Right renal cortex interstitium (tissue), 3 donors: ENCODE data around the gene PKHD1. TPM values are rescaled to one million over a fixed set of nuclear protein-coding genes. Genes with fewer than 3 reads are reported as not detected.

Experiments used
- DNase-seq, 3 donors: peaks; one replicate each; pipeline ENCODE4 v3.0.0-alpha.2; 2013; ENCODE audit warnings: low read depth in 3 of 3, low spot score in 2 of 3
- polyA plus RNA-seq, 3 donors: library from polyadenylated mRNA; unstranded; fragments of 120-200 nt; gene quantifications; one replicate each; pipeline ENCODE4 v1.2.1, GENCODE V29; 2013; ENCODE audit not compliant: insufficient read length in 3 of 3

The PKHD1 gene
- polyA plus RNA-seq, 3 donors = 20.6 to 25.1 (median 20.8) TPM

DNA sequence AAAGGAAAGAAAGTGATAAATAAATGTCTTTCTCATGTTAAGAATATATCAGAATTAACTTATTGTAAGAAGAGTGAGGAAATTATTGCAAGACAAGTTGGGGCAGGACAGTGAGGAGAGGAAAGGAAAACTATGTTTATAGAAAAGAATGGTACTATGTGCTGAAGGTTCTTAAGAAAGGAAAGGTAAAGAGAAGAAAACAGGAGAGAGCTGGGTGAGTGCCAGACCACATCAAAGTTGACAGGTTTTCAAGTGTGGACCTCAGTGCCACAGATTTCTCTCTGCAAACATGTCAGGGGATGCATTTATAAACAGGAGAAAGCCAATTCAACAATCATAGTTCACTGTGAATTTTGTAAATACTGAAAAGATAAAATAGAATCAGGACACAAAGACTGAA, 439.2 kb downstream of the PKHD1 start:
- no peak for DNase-seq

DNA sequence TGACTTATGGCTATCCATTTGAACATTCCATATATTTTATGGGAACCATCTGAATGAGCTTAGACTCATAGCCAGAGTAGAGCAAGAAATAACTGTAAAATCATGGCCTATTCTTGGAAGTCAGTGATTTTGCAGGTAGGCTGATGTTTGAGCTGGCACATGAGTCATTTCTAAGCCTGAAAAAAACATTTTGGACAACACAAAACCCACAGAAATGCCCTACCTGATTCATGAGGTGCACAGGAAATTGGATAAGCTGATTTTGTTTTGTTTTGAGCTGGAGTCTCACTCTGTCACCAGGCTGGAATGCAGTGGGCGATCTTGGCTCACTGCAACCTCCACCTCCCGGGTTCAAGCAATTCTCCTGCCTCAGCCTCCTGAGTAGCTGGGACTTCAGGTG, 443.0 kb downstream of the PKHD1 start:
- DNase-seq = no peak

DNA sequence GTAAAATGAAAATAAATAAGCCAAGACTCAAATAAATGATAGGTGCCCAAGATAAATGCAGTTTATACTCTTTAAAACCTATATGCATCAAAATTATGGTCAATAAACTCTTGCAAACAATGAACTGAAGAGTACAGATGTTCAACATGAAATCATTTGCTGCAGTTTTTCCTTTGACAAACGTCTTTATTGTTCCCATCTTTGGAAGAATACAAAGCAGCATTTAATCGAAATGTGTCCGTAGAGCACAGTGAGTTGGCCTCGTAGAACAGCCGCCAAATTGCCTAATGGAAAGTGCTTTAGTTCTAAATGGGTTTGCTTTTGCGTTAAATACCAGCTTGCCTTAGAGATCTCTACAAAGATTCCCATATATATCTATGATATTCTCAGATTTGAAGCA, 447.4 kb downstream of the PKHD1 start:
- DNase-seq = no peak

DNA sequence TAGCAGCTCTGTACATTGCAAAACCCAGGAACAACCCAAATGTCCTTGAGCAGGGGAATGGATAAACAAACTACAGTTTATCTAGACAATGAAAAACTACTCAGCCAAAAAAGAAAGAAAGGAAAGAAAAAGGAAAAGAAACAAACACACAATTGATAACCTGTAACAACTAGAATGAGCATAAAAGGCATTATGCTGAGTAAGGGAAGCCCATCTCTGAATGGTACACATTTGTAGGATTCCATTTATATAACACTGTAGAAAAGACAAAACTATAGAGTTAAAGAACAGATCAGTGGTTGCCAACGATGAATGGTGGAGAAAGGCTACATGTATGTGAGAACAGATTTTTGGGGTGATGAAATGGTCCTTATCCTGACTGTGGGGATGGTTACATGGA, 454.0 kb downstream of the PKHD1 start:
- DNase-seq = no peak

DNA sequence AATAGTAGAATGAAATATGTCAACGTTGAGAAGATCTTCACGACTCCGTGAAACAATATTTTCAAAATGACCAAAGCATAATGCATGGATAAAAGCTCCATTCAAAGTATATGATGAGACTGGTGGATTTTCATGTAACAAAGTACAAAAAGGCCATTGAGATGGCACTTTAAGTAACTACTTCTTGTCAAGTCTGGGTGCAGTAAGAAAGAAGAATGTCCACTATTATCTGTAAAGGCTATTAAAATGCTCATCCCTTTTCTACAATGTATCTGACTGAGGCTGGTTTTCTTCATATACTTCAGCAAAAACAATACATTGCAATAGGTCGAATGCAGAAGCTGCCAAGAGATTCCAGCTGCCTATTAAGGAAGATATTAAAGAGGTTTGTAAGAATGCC, 457.4 kb downstream of the PKHD1 start:
- DNase-seq = no peak

DNA sequence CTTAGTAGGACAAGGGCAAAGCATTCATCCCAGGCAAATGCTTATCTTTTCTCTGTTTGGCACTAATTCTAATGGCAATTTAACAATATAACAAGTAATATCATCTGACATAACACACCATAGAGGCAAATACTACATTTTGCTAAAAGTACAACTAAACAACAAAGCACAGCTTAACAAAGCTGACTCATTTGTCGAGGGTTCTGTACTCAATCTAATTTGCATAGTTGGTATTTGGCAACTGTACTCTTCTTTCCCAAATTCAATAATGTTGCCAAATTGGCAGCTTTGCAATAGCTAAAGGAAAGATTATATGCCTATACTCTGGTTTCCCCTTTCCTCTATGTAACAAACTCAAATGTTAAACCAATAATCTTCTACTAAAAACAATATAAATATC, 461.0 kb downstream of the PKHD1 start:
- no peak for DNase-seq

DNA sequence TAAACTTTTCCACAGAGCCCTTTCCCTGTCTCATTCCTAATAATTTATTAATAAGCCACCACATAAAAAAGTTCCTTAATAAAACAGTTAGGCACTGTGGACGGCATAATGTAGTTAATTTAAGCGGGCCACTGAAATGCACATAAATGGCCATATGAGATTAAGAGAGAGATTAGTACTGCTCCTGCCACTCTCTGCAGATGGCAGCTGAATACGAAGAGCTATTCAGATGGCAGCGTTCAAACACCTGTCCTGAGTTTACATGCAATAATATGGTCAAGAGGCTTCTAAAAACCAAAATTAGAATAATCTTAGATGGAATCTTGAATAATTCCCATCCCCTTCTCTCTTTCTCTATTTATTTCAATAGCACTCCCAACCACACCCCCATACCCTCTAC, 461.8 kb downstream of the PKHD1 start:
- DNase-seq = no peak

DNA sequence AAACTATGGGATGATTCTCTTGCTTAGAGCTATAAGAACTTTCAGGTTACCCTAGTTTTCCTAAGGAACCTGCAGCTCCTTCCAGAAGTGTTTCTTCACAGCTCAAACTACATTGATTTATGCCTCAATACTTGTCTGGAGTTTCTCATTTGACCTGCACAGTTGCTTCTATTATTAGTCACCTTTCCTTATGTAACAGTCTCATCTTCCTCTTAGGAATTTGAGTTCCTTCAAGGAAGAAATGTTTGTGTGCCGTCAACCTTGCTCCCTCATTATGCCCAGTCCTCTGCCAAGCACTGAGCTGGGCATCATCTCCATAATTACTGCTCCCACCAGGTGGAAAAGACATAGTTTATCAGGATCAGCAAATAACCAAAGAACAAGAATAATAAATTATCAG, 466.4 kb downstream of the PKHD1 start:
- no peak for DNase-seq

DNA sequence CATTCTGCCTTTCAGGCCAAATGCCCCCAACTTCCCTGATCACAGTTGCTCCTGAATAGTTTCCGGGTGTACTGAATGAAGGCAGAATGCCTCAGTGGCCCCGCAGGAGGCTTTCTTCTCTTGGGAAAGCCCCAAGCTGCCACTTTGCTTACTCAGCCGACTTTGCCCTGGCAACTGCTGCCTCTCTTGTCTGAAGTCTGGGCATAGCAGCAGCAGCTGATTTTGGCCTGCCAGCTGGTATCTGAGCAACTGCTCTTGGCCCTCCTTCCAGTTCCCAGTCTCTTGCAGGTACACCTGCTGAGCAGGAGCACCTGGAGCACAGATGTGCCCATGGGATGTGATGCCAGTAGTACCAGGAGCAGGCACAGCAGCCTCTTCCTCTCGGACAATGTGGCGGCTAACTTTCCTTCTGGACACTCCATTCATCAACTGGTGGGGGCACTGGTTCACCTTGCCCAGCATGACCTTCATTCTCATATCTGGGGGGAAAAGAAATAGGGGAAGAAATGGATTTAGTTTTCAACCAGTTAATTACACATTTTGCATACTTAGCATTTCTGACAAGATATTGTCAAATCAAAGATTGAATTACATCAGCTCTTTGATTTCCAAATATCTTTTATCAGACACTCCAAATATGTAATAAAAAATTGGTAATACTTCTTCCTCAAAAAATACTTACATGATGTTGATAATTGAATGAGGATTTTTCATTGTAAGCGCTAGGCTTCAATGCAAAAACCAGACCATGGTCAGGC, 468.2 kb downstream of the PKHD1 start:
- no peak for DNase-seq

DNA sequence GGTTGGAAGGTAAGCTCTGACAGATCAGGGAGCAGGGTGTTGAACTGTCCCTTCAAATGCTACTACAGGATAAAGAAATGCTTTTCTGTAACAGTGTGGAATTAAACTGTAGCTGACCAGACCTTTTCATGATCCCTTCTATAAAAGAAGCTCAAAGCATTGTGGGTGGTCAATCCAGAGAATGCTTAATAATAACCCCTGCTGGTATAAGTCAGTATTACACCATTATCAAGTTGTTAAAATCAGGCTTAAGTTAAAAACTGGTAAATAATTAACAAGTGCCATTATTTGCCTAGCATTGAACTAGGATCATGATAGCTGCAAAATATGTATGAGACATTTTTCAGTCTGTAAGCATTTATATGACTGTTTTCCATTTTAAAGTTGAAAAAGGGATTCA, 468.9 kb downstream of the PKHD1 start:
- DNase-seq = no peak

DNA sequence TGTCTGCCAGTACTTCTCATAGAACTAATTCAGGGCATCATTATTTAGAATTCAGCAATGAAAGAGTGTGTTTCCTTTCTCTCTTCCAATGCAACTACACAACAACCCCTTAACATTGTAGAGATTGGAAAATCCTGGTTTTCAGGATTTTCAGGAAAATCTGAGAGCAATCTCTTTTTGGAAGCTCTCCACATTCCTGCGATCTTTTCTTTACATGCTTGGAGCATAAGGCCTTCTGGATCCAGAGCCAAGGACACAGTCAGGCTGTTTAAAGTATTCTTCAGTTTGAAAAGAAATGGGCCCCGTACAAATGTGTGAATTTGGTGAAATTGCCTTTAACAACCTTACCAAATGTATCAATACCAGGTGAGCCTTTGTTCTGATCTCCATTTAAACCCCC, 469.7 kb downstream of the PKHD1 start:
- DNase-seq = no peak

DNA sequence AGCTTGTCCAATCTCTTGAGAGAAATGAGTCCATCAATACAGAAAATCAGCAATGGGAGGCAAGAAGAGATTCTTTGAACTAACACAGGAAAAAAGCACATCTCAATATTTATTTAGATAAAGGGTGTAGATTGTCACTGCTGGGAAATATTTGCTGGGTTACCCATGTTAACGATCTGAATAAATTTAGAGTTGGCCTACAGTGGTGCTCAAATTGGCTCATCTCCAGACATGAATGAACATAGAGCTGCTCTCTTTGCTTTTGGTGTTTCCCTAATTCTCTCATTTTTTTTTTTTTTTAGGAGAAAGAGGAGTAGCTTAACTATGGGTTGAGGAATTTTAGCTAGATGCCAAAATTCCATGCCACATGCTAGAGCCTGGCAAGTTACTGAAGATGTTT, 471.2 kb downstream of the PKHD1 start:
- no peak for DNase-seq

DNA sequence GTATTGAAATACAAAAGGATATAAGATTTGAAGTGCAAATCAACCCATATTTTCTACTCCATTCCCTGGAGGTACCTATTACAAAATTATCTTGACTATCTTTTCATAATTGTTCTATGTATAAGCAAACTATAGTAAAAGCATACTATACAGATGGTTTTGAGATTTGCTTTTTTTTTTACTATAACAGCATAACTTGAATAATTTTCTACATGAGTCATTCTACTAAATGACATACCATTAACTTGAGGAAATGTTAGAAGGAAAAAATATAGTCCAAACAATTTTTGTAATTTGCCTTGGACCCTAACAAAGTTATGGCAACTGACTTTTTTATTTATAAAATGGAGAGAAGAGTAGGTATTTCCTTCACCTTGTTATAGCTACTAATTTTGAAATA, 472.7 kb downstream of the PKHD1 start:
- DNase-seq = no peak

DNA sequence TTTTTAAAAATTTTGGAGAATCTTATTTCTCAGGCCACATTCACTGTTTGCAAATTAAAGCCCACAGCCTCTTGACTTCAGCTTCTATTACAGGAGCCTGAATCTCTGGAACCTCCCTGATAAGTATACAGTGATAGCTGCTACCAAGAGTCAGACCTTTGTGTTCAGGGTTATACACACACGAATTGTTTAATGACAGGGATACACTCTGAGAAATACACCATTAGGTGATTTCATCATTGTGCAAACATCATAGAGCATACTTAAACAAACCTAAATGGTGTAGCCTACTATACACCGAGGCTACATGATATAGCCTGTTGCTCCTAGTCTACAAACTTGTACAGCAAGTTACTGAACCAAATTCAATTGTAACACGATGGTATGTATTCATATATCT, 473.9 kb downstream of the PKHD1 start:
- no peak for DNase-seq

DNA sequence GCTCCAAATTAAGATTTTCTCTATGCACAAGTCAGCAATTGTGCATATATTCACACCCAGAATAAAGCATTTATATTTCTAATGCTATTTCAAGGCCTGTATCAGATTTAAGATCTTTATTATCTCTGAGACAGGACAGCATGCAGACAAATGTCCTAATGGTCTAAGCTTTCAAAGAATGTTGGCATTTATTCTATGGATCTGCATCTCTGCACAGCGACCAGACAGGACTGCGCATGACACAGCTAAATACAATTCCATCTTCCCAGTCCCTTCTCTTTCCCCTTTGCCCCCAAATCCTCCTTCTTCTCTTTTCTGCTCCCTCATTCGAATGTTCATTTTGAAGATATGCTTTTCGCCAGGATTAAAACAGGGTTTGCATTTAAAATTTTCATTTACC, 478.5 kb downstream of the PKHD1 start:
- no peak for DNase-seq

DNA sequence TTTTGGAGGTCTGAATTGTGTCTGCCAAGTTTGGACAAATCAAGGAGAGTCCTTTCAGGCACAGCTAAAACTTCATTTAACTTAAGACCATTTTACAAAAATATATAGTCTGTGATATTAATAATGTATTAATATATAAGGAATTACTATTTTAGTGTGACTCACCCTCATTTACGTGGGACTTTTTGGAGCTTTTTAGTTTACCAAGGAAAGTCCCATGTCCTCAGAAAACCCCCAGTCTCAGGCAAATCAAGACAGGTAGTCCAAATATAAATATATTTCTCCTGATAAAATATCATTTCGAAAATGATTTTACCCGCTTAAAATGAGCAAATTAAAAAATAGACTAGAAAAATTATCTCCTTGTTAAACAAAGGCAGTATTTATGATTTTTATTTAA, 479.0 kb downstream of the PKHD1 start:
- DNase-seq = no peak

DNA sequence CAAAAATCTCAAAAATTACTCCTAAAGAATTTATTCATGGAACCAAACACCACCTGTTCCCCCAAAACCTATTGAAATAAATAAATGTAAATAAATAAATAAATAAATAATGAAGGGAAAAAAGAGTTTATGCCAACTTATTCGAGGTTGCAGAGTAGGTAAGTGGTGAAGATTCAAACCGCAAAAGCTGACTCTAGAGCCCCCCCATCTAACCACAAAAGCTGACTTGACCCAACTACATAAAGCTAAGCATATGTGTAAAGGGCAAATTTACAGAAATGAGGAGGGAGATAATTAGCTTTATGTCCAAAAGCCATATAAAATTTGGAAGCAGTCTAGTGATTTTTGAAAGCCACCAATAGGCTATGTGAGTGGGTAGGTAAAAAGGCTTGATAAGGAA, 486.9 kb downstream of the PKHD1 start:
- no peak for DNase-seq

DNA sequence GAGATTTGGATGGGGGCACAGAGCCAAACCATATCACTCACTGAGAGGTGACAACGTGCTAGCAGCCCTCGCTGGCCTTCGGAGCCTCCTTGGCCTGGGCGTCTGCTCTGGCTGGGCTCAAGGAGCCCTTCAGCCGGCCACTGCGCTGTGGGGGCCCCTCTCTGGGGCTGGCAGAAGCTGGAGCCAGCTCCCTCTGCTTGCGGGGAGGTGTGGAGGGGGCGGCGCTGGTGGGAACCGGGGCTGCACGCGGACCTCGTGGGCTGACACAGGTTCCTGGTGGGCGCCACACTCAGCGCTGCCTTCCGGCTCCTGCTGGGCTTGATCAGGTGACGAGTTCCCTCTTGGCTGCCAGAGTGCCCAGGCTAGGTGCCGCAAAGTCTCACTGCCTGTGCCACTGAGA, 489.2 kb downstream of the PKHD1 start:
- DNase-seq = no peak

DNA sequence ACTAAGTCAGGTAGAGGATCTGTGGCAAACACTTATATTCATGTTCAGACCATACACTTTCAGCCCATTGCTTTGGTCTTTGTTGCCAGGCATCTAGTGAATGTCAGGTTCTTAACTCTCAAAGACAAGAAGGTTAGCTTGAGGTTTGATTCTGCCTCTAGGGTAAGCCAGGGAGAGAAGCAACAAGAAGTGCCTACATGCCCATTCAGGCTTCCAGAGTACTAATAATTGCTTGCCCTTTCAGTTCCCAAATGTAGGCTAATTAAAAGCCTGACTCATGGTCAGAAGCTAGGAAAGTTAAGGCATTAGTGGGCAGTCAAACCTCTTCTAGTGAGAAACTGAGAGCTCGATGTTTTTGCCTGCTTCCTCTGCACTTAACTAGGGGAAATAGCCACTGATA, 492.4 kb downstream of the PKHD1 start:
- DNase-seq = no peak

DNA sequence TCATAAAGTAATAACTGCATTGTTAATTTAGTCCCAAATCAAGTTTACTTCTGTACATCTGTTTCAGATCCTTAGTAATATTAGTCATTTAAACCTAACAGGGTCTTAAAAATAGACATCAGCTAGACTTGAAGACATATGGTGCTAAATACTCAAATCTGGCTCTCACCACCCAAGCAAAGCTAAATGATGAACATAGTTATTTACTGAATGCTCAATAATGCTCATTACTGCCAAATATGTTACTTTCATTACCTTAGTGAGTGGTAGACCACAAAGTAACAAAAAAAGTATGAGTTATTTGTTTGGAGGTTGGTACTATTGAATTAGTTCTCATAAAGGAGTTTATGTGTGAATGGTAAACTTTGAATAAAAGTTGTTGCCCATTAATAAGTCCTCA, 502.1 kb downstream of the PKHD1 start:
- DNase-seq = no peak

DNA sequence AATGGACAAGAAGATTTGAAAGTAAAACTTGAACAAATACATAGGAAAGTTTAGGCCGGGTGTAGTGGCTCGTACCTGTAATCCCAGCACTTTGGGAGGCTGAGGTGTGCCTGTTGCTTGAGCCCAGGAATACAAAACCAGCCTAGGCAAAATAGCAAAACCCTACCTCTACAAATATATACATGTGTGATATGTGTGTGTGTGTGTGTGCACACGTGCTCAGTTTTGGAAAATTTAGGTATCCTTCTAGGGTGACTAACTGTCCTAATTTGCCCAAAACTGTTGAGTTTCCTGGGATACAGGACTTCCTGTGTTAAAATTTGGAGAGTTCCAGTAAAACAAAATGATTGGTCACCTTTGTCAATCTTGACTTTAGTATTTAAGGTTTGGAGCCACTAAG, 503.2 kb downstream of the PKHD1 start:
- no peak for DNase-seq

DNA sequence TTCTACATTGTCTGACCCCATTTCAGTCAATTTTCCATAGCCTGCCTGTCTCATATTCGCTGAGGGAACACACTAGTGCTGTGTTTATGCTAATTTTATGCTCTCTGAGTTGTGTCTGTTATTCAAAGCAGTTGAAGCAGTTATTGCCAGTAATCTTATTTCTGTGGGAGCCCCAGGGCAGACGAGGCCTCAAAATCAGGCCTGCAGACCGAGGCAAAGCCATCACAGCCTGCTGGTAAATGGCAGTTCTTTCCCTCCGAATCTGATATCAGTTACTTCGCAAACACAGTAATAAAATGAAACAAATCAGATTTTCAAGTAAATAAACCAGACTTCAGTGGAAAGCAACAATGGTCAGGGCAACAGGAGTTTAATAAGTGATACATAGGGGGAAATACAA, 508.4 kb downstream of the PKHD1 start:
- no peak for DNase-seq

DNA sequence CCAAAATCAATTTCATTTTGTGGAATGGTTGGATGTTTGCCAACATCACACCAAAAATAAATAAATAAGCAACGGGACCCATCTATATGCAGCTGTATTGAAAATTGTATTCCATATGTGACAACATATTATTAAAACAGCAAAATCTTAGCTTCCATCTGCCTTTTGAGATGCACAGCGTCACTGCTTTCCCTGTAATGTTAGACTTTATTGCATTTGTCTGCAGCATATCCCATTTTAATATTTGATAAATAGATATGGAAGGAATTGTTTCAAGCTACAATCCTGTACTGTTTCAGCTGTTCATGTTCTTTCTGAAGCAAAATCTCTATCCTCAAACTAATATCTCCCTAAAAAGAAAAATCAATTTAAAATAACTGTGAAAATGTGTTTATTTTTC, 509.1 kb downstream of the PKHD1 start:
- no peak for DNase-seq
